GM19438 (cell line): ENCODE measurements around the gene TOMM70.
"Not testable (repeated sequence)": the region's sequence is repeated elsewhere in the genome, so short reads cannot be mapped to it uniquely, and the experiment has no call there.

Experiments used
- ATAC-seq: cut with Tn5 transposase; IDR thresholded peaks from one replicate; pipeline ENCODE4 v1.9.1; 2021; ENCODE audit warnings: low read depth; ENCODE audit not compliant: unreplicated experiment

TOMM70 gene

GRCh38 chr3:100330651-100331050, 70.2 kb downstream of the TOMM70 start:
- ATAC-seq: no peak

- ATAC-seq: no peak
Measured at GRCh38 chr3:100329800-100330489, 70.9 kb downstream of the TOMM70 start.

- not testable (repeated sequence) for ATAC-seq
Measured at GRCh38 chr3:100327377-100327776, 73.5 kb downstream of the TOMM70 start.

GRCh38 chr3:100325827-100326226, 75.1 kb downstream of the TOMM70 start:
- no peak for ATAC-seq

- no peak for ATAC-seq
Measured at GRCh38 chr3:100324044-100324443, 76.8 kb downstream of the TOMM70 start.

GRCh38 chr3:100319951-100320350, 80.9 kb downstream of the TOMM70 start:
- ATAC-seq: no peak

GRCh38 chr3:100317912-100318311, 83.0 kb downstream of the TOMM70 start:
- no peak for ATAC-seq

- no peak for ATAC-seq
Measured at GRCh38 chr3:100316641-100317069, 84.2 kb downstream of the TOMM70 start.
